Activated CD8-positive, alpha-beta memory T cell treated with anti-CD3 and anti-CD28 coated beads, Interleukin-2, amount 10 ng/mL, durations not matched to agents 7 days and 5 days (primary cell): ENCODE measurements around the gene HS6ST3. TPM values are rescaled to one million over a fixed set of nuclear protein-coding genes. Genes with fewer than 3 reads are reported as not detected.
"Not testable (repeated sequence)": the region's sequence is repeated elsewhere in the genome, so short reads cannot be mapped to it uniquely, and the experiment has no call there.

Source experiments
- ATAC-seq: fragments of 150-1000 bp; cut with Tn5 transposase; one replicate; pipeline ENCODE4 v1.10.0; 2021; ENCODE audit warnings: moderate library complexity
- CTCF ChIA-PET: fragments of 350-600 bp; sonication (Branson Sonifier 250); formaldehyde crosslinking; loops from one replicate; lab custom pipeline; 2021; ENCODE audit warnings: antibody characterized with exemption; lab: Charles Lee
- DNase-seq: peaks from one replicate; pipeline ENCODE4 v3.0.0-alpha.2; 2020
- H3K27ac Mint-ChIP-seq: one replicate; pipeline ENCODE4 v1.8.0; 2021; ENCODE audit warnings: mild to moderate bottlenecking, mixed read lengths
- H3K27me3 Mint-ChIP-seq: one replicate; pipeline ENCODE4 v1.8.0; 2021; ENCODE audit warnings: mixed read lengths
- H3K36me3 Mint-ChIP-seq: one replicate; pipeline ENCODE4 v1.8.0; 2021; ENCODE audit warnings: mild to moderate bottlenecking, mixed read lengths
- H3K4me1 Mint-ChIP-seq: one replicate; pipeline ENCODE4 v1.8.0; 2021; ENCODE audit warnings: mixed read lengths
- H3K4me3 Mint-ChIP-seq: one replicate; pipeline ENCODE4 v1.8.0; 2021; ENCODE audit warnings: mild to moderate bottlenecking, moderate library complexity, mixed read lengths
- H3K9me3 Mint-ChIP-seq: one replicate; pipeline ENCODE4 v1.8.0; 2022; ENCODE audit warnings: low read depth, mixed read lengths
- total RNA-seq, 2 experiments: library from RNA; stranded (reverse); gene quantifications; one replicate each; pipeline ENCODE4 v1.2.3, GENCODE V29; 2021

The HS6ST3 gene
- total RNA-seq, 2 experiments from 2014 or later: not detected

DNA sequence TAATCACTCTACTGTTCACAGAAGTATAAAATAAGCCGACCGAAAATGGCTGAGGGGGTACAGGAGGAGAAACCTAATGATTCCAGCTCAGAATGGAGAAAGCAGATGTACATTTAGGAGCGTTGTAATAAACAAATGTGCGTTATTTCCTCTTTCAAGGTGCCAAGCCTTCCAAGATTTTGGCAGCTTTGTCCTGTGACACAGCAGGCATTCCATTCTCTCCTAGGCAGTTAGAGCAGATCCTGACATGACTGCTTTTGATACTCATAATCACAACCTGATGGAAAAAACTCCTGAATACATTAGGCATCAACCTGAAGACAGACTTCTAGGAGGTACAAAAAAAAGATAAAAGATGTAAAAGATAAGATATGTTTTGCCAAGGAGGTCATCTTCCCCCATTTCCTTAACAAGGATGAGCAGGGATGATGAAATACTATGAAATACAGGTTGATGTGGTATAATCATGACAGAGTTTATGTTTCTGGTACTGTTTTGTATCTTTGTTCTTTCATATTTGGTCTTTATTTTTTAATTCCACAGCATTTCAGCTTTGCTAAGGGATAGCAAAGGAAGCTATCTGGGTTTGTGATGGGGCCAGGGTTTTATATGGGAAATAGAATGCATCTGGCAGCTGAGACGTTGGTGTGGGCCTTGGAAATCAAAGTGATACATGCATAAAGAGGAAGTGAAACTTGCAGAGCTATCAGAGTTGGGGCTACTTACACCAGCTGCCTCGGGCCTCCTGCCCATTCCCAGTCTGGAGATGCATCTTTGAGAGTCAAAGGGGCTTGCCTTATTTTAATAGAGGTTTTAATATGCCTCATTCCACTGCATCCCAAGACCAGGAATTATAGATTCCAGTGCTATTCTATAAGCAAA is 681.8 kb downstream of the HS6ST3 start:
- Mint-ChIP-seq H3K36me3 (no peaks in the 10 kb centered on the region), H3K4me3 (no peak overlapping the region), H3K27me3 (no peaks in the 10 kb centered on the region), H3K27ac (no peak overlapping the region), H3K4me1 (no peaks in the 10 kb centered on the region), H3K9me3 (peaks cover 6% of the 10 kb centered on the region)
- CTCF ChIA-PET: no interaction called here
- ATAC-seq (no peak), DNase-seq (no peak)

DNA sequence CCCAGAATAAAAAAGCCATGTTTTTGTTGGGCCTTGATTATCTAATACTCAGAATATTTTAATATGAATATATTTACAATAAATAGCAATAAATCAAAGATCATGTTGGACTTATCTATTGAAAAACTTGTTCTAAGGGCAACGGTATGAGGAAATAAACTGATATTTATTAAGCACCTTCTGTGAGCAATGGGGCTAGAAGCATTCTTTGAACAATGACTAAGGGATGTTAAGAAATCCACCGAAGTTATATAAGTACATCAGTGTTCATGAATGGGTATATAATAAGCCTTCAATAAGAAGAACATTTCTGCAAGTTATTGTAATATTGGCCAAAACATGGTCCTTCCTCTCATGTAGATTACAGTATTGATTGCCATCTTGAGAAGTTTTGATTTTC is 682.5 kb downstream of the HS6ST3 start:
- CTCF ChIA-PET: no interaction called here
- Mint-ChIP-seq H3K4me3 (no peak overlapping the region), H3K4me1 (no peaks in the 10 kb centered on the region), H3K9me3 (peaks cover 6% of the 10 kb centered on the region), H3K27ac (no peak overlapping the region), H3K36me3 (no peaks in the 10 kb centered on the region), H3K27me3 (no peaks in the 10 kb centered on the region)
- no peak for ATAC-seq
- no peak for DNase-seq

DNA sequence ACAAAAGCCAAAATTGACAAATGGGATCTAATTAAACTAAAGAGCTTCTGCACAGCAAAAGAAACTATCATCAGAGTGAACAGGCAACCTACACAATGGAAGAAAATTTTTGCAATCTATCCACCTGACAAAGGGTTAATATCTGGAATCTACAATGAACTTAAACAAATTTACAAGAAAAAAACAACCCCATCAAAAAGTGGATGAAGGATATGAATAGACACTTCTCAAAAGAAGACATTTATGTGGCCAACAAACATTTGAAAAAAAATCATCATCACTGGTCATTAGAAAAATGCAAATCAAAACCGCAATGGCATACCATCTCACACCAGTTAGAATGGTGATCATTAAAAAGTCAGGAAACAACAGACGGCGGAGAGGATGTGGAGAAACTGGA is 688.4 kb downstream of the HS6ST3 start:
- H3K27me3 Mint-ChIP-seq, H3K27ac Mint-ChIP-seq, DNase-seq, H3K36me3 Mint-ChIP-seq, CTCF ChIA-PET, H3K4me1 Mint-ChIP-seq, ATAC-seq, H3K4me3 Mint-ChIP-seq: not testable (repeated sequence)
- peaks cover 13% of the 10 kb centered on the region for H3K9me3 Mint-ChIP-seq

GRCh38 chr13:96779691-96780090 is 689.8 kb downstream of the HS6ST3 start:
- Mint-ChIP-seq H3K27ac (no peak overlapping the region), H3K4me1 (no peaks in the 10 kb centered on the region), H3K36me3 (no peaks in the 10 kb centered on the region), H3K9me3 (peaks cover 13% of the 10 kb centered on the region), H3K4me3 (no peak overlapping the region), H3K27me3 (no peaks in the 10 kb centered on the region)
- DNase-seq (no peak), ATAC-seq (no peak)
- CTCF ChIA-PET: no interaction called here

GRCh38 chr13:96780105-96780504 is 690.2 kb downstream of the HS6ST3 start:
- no peak overlapping the region for H3K27ac Mint-ChIP-seq
- no peak overlapping the region for H3K4me3 Mint-ChIP-seq
- H3K4me1 Mint-ChIP-seq: no peaks in the 10 kb centered on the region
- H3K36me3 Mint-ChIP-seq: no peaks in the 10 kb centered on the region
- no peaks in the 10 kb centered on the region for H3K27me3 Mint-ChIP-seq
- no peak for DNase-seq
- no peak for ATAC-seq
- CTCF ChIA-PET: no interaction called here
- peaks cover 13% of the 10 kb centered on the region for H3K9me3 Mint-ChIP-seq

DNA sequence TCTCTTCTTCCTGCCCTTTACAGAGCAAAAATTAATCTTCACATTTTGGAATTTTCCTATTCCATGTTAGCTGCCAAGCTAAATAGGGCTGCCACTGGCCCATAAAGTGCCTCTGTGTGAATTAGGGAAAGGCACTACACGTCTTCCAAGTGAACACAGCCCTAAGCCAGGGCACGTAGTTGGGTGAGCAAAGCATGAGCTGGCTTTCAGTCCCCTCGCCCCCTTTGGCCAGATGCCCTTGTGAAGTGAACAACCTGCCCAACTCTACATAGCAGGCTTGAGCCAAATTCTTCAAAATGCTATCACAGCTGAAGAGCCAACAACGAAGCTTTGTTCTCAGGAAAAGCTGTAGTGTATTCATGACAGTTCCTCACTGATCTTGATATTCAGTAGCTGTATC is 691.2 kb downstream of the HS6ST3 start:
- Mint-ChIP-seq H3K9me3 (peaks cover 11% of the 10 kb centered on the region), H3K27me3 (no peaks in the 10 kb centered on the region), H3K36me3 (no peaks in the 10 kb centered on the region), H3K4me1 (no peaks in the 10 kb centered on the region), H3K27ac (no peak overlapping the region), H3K4me3 (no peak overlapping the region)
- ATAC-seq (no peak), DNase-seq (no peak)
- CTCF ChIA-PET: no interaction called here

DNA sequence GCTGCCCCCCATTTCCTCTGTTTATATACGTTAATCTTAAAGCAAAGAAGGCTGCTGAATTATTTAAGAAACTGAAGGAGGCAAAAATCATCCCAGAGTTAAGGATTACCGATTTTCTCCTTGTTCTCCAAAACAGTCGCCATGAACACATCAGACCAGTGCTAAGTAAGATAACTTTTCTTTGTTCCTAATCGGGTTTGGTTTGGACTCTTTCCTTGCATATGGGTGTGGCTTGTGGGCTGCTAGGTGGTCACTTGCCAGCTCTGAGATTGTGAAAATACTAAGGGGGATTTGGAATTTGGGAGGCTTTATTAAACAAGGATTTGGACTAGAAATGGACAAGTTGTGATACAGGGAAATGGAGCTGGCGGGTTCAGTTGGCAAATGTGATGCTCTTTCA is 692.3 kb downstream of the HS6ST3 start:
- H3K4me1 Mint-ChIP-seq: no peaks in the 10 kb centered on the region
- peaks cover 9% of the 10 kb centered on the region for H3K9me3 Mint-ChIP-seq
- H3K27ac Mint-ChIP-seq: no peak overlapping the region
- ATAC-seq: no peak
- no peaks in the 10 kb centered on the region for H3K36me3 Mint-ChIP-seq
- no peaks in the 10 kb centered on the region for H3K27me3 Mint-ChIP-seq
- DNase-seq: no peak
- H3K4me3 Mint-ChIP-seq: no peak overlapping the region
- CTCF ChIA-PET: no interaction called here

GRCh38 chr13:96783057-96783456 is 693.1 kb downstream of the HS6ST3 start:
- Mint-ChIP-seq H3K36me3 (no peaks in the 10 kb centered on the region), H3K4me3 (no peak overlapping the region), H3K4me1 (no peaks in the 10 kb centered on the region), H3K27ac (no peak overlapping the region), H3K9me3 (peaks cover 3% of the 10 kb centered on the region), H3K27me3 (no peaks in the 10 kb centered on the region)
- ATAC-seq (no peak), DNase-seq (no peak)
- CTCF ChIA-PET: no interaction called here

GRCh38 chr13:96783511-96783910 is 693.6 kb downstream of the HS6ST3 start:
- Mint-ChIP-seq H3K4me3 (no peak overlapping the region), H3K4me1 (no peaks in the 10 kb centered on the region), H3K27me3 (no peaks in the 10 kb centered on the region), H3K36me3 (no peaks in the 10 kb centered on the region), H3K9me3 (peaks cover 3% of the 10 kb centered on the region), H3K27ac (no peak overlapping the region)
- no peak for DNase-seq
- no peak for ATAC-seq
- CTCF ChIA-PET: no interaction called here

- no peak for DNase-seq
- CTCF ChIA-PET: no interaction called here
Measured at GRCh38 chr13:96785986-96786385, 696.1 kb downstream of the HS6ST3 start.

GRCh38 chr13:96792188-96792587 is 702.3 kb downstream of the HS6ST3 start:
- peaks cover 2% of the 10 kb centered on the region for H3K9me3 Mint-ChIP-seq
- no peaks in the 10 kb centered on the region for H3K4me1 Mint-ChIP-seq
- CTCF ChIA-PET: no interaction called here
- H3K36me3 Mint-ChIP-seq: no peaks in the 10 kb centered on the region
- ATAC-seq (no peak), DNase-seq (no peak)
- H3K4me3 Mint-ChIP-seq: no peak overlapping the region
- no peak overlapping the region for H3K27ac Mint-ChIP-seq
- no peaks in the 10 kb centered on the region for H3K27me3 Mint-ChIP-seq

More at GRCh38 chr13:96785986-96786385, 696.1 kb downstream of the HS6ST3 start:
- Mint-ChIP-seq H3K4me3 (no peak overlapping the region), H3K27ac (no peak overlapping the region), H3K27me3 (no peaks in the 10 kb centered on the region), H3K9me3 (no peaks in the 10 kb centered on the region), H3K36me3 (no peaks in the 10 kb centered on the region), H3K4me1 (no peaks in the 10 kb centered on the region)
- ATAC-seq: no peak

DNA sequence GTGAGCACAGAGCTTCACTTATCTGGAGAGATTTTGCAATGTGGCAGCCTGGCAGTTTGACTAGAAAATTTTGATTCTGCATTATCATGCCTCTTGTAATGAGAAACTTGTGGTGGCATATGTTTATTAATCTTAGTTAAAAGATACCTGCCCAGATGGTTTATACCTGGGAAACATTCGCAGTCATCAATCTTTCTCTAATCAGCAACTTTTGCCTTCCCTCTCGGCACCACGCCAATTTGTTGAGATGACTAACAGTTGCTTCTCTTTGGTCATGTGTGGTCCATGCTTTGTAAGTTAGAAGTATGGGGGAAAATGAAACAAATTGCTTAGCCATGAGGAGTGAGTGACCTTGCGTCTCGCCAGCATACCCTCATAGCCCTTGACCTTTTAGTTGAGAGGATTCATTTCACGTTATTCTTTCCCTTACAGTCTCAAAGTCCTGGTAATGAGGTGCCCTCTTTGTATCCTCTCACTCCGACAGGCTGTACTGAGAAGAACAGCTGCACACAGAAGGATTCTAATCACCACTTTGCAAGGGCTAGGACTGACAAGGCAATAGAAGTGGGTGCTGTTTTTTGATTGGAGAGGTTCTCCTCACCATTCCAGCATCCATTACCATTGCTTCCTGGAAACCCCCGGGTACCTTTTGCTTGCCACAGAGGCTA is 703.0 kb downstream of the HS6ST3 start:
- no peaks in the 10 kb centered on the region for H3K36me3 Mint-ChIP-seq
- H3K4me3 Mint-ChIP-seq: no peak overlapping the region
- peaks cover 2% of the 10 kb centered on the region for H3K9me3 Mint-ChIP-seq
- CTCF ChIA-PET: no interaction called here
- DNase-seq: no peak
- ATAC-seq: no peak
- H3K27ac Mint-ChIP-seq: no peak overlapping the region
- H3K27me3 Mint-ChIP-seq: no peaks in the 10 kb centered on the region
- H3K4me1 Mint-ChIP-seq: no peaks in the 10 kb centered on the region

GRCh38 chr13:96793404-96793755 is 703.5 kb downstream of the HS6ST3 start:
- Mint-ChIP-seq H3K27ac (no peak overlapping the region), H3K27me3 (no peaks in the 10 kb centered on the region), H3K4me1 (no peaks in the 10 kb centered on the region), H3K36me3 (no peaks in the 10 kb centered on the region), H3K9me3 (peaks cover 2% of the 10 kb centered on the region), H3K4me3 (no peak overlapping the region)
- DNase-seq: no peak
- CTCF ChIA-PET: no interaction called here
- no peak for ATAC-seq

DNA sequence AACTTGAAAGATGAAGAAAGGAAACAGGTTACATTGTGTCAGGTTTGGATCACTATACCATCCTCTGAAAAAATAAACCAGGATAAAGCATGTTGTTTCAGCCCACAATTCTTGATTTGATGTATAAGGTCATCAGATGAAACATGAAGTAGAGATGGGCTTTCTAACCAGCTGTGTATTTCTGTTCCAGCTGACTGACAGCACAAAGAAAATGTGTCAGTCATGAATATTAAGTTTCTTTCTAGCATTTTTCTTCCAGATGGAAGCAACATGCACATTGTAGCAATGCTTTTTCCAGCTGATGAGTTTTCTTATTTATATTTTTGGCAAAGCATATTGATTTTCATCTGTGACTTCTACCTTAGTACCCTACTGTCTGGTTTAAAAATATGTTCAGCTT is 704.8 kb downstream of the HS6ST3 start:
- H3K4me3 Mint-ChIP-seq: no peak overlapping the region
- no peaks in the 10 kb centered on the region for H3K36me3 Mint-ChIP-seq

More for the DNA sequence above, 704.8 kb downstream of the HS6ST3 start:
- Mint-ChIP-seq H3K4me1 (no peaks in the 10 kb centered on the region), H3K27me3 (no peaks in the 10 kb centered on the region), H3K27ac (no peak overlapping the region), H3K9me3 (peaks cover 2% of the 10 kb centered on the region)
- DNase-seq: no peak
- no peak for ATAC-seq
- CTCF ChIA-PET: no interaction called here
